Amniotic stem cell (primary cell): ENCODE data around the gene CBFA2T3.

Experiments used
- DNase-seq: peaks from one replicate; lab custom pipeline; 2025; lab: John Stamatoyannopoulos, UW

Gene CBFA2T3

DNA sequence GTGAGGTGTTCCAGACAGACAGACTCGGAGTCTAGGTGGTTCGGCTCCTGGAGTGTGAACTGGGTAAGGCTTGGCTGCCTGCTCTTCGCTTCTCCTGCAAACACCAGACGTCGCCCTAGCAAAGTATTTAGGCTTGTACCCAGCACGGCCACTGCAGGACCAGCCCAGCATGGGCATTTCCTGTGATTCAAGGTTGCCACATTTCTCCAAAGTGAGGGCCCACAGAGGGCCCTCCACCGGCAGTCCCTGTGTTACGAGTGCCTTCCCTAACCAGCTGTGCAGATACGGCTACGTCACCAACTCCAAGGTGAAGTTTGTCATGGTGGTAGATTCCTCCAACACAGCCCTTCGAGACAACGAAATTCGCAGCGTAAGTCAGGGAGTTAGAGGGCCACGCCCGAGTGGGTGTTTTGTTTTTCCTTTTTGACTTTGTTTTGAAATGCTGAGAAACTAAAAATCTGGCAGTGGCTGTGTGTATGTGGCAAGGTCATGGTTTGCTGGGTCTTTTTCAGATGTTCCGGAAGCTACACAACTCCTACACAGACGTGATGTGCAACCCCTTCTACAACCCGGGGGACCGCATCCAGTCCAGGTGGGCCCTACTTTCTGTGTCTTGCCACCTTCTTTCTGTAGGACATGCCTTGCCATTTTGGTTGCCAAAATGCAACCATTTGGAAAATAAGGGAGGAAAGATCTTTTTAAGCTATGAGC lies 117.5 kb downstream of the CBFA2T3 start:
- DNase-seq = no peak

- DNase-seq = peak; percentile 14
These were observed 119.2 kb downstream of the CBFA2T3 start for GRCh38 chr16:88857728-88858339.

- DNase-seq = peak; percentile 96
These were observed 119.9 kb downstream of the CBFA2T3 start, which contains the start of the genes GALNS and TRAPPC2L for GRCh38 chr16:88856828-88857727. TSS of gene GALNS (minus strand) at chr16:88856947. CDS start at chr16:88856877, 70 bp downstream. TSS of gene TRAPPC2L (plus strand) at chr16:88857127. CDS start at chr16:88857151, 24 bp downstream.

DNA sequence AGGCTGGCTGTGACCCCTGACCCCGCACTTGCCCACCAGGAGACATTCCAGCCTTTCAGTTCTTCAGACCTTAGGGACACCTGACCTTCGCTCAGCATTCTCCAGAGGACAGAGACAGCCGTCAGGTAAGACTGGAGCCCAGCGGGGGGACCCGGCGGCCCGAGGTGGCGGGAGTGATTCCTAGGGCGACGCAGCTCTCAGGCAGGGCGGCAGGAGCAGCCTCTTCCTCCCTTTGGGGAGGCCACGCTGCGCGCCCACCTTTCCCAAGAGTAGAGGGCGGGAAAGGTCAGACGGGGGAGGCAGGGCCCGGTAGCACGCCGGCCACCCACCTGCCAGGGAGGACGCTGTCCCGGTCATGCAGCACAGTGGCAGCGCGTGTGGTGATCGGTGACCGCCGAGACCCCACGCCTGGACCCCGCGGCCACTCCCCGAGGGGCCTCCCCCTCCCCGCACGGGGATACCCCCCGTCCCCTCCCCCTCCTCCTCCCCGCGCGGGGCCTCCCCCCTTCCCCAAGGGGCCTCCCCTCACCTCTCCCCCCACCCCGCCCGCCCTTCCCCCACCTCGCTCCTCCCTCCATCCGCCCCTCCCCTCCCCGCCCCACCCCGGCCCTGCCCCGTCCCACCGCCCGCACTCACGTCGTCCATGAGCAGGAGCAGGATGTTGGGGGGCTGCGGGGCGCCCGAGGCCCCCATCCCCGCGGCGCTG lies 120.7 kb downstream of the CBFA2T3 start:
- DNase-seq = no peak

DNA sequence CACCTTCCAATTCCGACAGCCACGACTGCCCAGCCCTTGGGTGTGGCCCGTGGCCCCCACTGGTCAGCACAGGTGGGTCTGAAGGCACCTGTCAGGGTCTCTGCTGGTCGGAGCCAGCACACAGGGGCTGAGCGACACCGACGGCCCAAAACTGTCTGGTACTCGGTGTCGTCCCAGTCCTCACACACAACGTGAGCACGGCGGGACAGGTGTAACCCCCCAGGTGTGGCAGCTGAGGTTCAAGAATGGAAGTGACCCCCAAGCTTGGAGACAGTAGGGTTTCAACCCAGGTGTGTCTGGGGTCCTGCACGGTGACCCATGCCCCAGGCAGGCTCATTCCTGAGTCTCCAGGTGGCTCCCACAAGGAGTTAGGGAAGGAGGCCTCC lies 121.3 kb downstream of the CBFA2T3 start:
- DNase-seq = no peak

- no peak for DNase-seq
These were observed 121.8 kb downstream of the CBFA2T3 start for GRCh38 chr16:88855176-88855575.

GRCh38 chr16:88854306-88855111 lies 122.5 kb downstream of the CBFA2T3 start:
- DNase-seq = no peak

DNA sequence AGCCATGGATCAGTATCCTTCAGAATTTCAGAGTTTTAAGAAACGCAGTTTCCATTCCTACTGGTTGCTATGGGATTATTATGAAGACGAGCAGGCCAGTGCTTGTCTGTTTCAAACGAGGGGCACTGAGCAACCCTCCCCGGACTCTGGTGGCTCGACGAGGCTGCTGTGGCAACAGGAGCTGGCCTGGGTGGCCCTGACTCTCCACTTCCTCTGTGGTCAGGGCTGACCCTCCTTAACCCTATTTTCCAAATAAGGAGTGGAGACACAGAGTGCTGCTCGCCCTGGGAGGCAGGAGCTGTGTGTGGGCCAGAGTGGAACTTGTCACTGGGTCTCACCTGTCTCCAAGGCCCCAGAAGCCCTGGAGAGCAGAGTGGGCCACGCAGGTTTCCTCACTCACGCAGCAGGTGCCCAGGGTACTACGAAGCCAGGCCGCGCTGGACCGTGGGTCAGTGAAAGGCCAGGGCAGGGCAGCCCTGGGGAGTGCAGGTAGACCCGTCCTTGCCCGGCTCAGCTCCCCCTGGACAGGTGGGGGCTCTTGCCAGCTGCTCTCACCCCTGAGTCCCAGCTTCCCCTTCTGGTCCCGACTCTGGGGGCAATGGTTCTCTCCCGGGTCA lies 123.6 kb downstream of the CBFA2T3 start:
- no peak for DNase-seq

DNA sequence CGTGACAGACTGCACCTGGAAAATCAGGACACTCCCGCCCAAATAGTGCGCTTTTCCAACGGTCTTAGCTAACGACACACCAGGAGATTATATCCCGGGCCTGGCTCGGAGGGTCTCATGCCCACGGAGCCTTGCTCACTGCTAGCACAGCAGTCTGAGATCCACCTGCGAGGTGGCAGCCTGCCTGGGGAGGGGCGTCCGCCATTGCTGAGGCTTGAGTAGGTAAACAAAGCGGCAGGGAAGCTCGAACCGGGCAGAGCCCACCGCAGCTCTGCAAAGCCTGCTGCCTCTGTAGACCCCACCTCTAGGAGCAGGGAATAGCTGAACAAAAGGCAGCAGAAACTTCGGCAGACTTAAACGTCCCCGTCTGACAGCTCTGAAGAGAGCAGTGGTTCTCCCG lies 125.4 kb downstream of the CBFA2T3 start:
- DNase-seq = no peak

DNA sequence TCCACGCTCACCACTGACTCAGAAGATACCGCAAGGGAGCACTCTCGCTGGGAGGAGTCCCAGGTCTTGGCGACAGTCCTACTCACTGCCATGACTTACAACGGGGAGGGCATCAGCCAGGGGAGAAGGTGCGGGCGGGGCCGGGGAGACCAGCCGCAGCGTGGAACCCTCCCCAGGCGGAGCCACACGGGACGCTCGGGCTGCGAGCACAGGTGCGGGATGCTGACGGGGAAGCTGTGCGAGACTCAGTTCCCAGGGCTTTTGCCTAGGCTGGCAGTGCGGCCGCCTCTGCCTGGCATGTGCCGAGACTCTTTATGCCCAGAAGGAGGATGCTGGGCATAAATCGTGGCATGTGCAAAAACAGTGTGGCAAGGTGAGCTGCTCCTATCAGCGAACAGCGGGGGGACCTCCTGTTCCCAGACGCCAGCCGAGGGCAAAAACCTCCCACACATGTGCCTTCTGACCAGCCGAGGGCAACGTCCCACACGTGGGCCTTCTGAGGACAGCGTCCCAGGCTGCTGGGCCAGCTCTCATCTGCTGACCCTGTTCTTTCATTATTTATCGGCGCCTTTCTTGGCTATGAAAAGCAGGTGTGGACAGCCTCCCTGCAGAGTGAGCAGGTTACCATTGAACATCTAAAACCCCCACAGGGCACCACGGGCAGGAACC lies 126.3 kb downstream of the CBFA2T3 start:
- no peak for DNase-seq

DNA sequence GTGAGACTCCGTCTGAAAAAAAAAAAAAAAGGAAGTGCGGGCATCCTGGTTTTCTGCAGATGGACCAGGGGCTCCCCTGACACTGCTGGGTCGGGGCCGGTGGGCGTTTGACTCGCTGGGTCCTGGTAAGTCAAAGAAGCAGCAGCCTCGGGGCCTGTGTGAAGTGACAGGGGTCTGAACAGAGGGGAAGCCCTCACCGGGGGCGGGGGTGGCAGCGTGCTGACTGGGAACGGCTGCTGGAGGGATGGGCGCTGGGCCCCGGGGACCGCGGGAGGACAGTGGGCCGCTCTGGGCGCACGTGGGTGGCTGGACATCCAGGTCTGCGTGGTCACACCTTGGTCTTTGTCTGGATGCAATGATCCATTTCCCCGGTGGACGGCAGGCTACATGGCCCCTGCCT lies 128.4 kb downstream of the CBFA2T3 start:
- DNase-seq = no peak

GRCh38 chr16:88847654-88848053 lies 129.4 kb downstream of the CBFA2T3 start:
- DNase-seq = no peak

DNA sequence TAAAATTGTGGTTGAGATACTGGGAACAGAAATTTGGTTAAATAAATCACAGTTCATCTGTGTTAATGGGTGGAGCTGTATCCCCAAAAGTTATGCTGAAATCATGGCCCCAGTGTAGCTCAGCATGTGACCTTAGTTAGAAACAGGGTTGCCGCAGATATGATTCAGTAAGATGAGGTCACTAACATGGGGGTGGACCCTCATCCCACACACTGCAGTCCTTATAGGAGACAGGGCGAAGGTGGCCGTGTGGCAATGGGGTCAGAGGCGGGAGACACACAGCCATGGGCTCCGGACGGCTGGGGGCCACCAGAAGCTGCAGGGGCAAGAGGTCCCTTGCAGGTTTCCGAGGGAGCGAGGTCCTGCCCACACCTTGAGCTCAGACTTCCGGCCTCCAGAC lies 130.9 kb downstream of the CBFA2T3 start:
- no peak for DNase-seq

GRCh38 chr16:88844419-88845036 lies 132.5 kb downstream of the CBFA2T3 start:
- DNase-seq = no peak

GRCh38 chr16:88843256-88843655 lies 133.8 kb downstream of the CBFA2T3 start:
- no peak for DNase-seq

DNA sequence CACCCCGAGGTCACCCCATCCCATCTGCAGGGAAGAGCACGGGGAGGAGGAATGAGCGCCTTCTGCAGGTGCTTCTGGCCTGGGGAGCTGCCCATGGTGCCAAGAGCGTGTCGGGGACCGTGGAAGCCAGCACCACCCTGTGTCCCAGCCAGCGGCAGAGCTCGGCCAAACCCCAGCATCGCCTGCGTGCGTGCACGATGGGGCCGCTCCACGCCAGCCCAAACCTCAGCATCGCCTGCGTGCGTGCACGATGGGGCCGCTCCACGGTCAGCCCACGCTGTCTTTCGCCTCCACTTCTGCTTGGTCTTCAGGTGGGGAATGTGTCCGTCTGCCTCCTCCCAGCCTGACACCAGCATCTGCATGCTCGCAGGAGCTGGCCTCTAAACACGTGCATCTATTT lies 134.2 kb downstream of the CBFA2T3 start:
- DNase-seq = no peak

GRCh38 chr16:88842308-88842756 lies 134.7 kb downstream of the CBFA2T3 start:
- DNase-seq = no peak

- DNase-seq = no peak
These were observed 135.3 kb downstream of the CBFA2T3 start for GRCh38 chr16:88841521-88842307.
